ENCODE results near the gene ATG2A.

- TF ChIP-seq NFIC (IDR thresholded peaks at IDR 0.05; ENCODE audit: low read depth, low read length), result no peak
- TF ChIP-seq NFXL1 (IDR thresholded peaks at IDR 0.05; ENCODE audit: borderline replicate concordance), result no peak
- no peak for TF ChIP-seq NR2C2 (IDR thresholded peaks at IDR 0.05; ENCODE audit: borderline replicate concordance, control insufficient read depth, insufficient read length, low read depth)
These were observed 22.1 kb downstream of the ATG2A start for GRCh38 chr11:64894812-64895452.
